Breast epithelium (tissue), 4 donors: ENCODE data around the gene NANOS2. TPM values are rescaled to one million over a fixed set of nuclear protein-coding genes. Genes with fewer than 3 reads are reported as not detected.

Source experiments
- DNase-seq, 2 donors: peaks; one replicate each; pipeline ENCODE4 v3.0.0-alpha.2; 2019; ENCODE audit warnings: low spot score in 2 of 2
- H3K27ac ChIP-seq, 2 donors: fragments of 200-600 bp; sonication (generic) in 1 of 2; one replicate each; pipeline ENCODE4 v1.5.1; 2016 to 2019; ENCODE audit warnings: mild to moderate bottlenecking in 1 of 2
- H3K27me3 ChIP-seq, 2 donors: fragments of 200-600 bp; sonication (generic) in 1 of 2; one replicate each; pipeline versions ENCODE4 v1.5.1 to v1.6.0; 2017 to 2019; ENCODE audit warnings: control low read depth in 1 of 2, mild to moderate bottlenecking in 1 of 2
- H3K36me3 ChIP-seq: fragments of 200-600 bp; one replicate; pipeline ENCODE4 v1.5.1; 2019
- H3K4me1 ChIP-seq, 2 donors: fragments of 200-600 bp; sonication (generic); one replicate each; pipeline ENCODE4 v1.5.1; 2016 to 2019; ENCODE audit warnings: control low read depth in 1 of 2
- H3K4me3 ChIP-seq, 3 donors: fragments of 200-600 bp; sonication (generic); 1 replicate in 2 of 3; 2 replicates in 1 of 3; pipeline ENCODE4 v1.5.1; 2016 to 2019; ENCODE audit warnings: mild to moderate bottlenecking in 3 of 3, moderate library complexity in 2 of 3
- H3K9me3 ChIP-seq, 2 donors: fragments of 200-600 bp; sonication (generic) in 1 of 2; one replicate each; pipeline ENCODE4 v1.5.1; 2016 to 2019; ENCODE audit warnings: control low read depth in 1 of 2
- POLR2A ChIP-seq: fragments of 450-650 bp; IDR thresholded peaks from one replicate; pipeline ENCODE4 v1.6.1; 2016; ENCODE audit warnings: antibody characterized with exemption, mild to moderate bottlenecking, moderate library complexity
- POLR2AphosphoS5 ChIP-seq, 3 donors: sonication (generic); formaldehyde crosslinking; IDR thresholded peaks; one replicate each; pipeline ENCODE4 v1.6.1; 2017; ENCODE audit warnings: antibody characterized with exemption in 3 of 3
- intact Hi-C: fragments of 100-400 bp; cut with DNase I; formaldehyde crosslinking; loops from one replicate; pipeline ENCODE4 v1.15.1; 2023; ENCODE audit warnings: low total_unique reads
- total RNA-seq, 3 donors: library from RNA; depleted of rRNA; stranded (reverse); fragments of >200 nt; gene quantifications; one replicate each; pipeline ENCODE4 v1.1.0, GENCODE V29; 2016
- TF ChIP-seq, protein P1 (sequence below), 3 donors: fragments of 450-650 bp; IDR thresholded peaks; one replicate each; pipeline ENCODE4 v1.5.1; 2016 to 2017; ENCODE audit warnings: antibody characterized with exemption in 3 of 3, mild to moderate bottlenecking in 3 of 3, moderate library complexity in 3 of 3

Gene NANOS2
- total RNA-seq, 3 donors from 2014 or later = not detected

DNA sequence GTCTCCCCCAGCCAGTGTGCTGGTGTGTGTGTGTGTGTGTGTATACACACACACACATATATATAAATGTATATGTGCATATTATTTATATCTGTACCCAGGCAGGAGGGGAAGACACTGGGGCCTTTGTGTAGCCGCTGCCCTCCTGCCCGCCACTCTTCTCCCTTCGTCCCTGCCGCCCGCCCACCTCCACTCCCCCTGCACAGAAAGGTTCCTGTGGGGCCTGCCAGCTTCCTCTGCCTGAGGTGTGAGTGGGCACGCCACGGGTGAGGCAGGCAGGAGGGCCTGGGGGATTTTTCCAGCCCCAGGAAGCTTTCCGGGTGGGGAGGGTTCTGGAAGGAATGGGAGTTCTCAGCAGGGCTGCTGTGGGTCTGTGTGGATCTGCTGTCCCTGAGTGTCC lies 35.5 kb downstream of the NANOS2 start:
- H3K9me3 ChIP-seq = no peaks in the 10 kb centered on the region
- no peaks in the 10 kb centered on the region for H3K27me3 ChIP-seq
- TF ChIP-seq, protein P1, sequence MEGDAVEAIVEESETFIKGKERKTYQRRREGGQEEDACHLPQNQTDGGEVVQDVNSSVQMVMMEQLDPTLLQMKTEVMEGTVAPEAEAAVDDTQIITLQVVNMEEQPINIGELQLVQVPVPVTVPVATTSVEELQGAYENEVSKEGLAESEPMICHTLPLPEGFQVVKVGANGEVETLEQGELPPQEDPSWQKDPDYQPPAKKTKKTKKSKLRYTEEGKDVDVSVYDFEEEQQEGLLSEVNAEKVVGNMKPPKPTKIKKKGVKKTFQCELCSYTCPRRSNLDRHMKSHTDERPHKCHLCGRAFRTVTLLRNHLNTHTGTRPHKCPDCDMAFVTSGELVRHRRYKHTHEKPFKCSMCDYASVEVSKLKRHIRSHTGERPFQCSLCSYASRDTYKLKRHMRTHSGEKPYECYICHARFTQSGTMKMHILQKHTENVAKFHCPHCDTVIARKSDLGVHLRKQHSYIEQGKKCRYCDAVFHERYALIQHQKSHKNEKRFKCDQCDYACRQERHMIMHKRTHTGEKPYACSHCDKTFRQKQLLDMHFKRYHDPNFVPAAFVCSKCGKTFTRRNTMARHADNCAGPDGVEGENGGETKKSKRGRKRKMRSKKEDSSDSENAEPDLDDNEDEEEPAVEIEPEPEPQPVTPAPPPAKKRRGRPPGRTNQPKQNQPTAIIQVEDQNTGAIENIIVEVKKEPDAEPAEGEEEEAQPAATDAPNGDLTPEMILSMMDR (IDR thresholded peaks at IDR 0.05) = no peak
- TF ChIP-seq POLR2A (no peak), POLR2AphosphoS5 (IDR thresholded peaks at IDR 0.05) (no peak)
- H3K4me1 ChIP-seq = peaks cover 15 to 20% of the 10 kb centered on the region in 2 donors
- no peak overlapping the region for H3K4me3 ChIP-seq
- peak; percentile 55 to 58 for DNase-seq
- H3K27ac ChIP-seq = peak overlapping the region; percentile 93 to 95
- intact Hi-C loops = no loop called here
- H3K36me3 ChIP-seq = no peaks in the 10 kb centered on the region

DNA sequence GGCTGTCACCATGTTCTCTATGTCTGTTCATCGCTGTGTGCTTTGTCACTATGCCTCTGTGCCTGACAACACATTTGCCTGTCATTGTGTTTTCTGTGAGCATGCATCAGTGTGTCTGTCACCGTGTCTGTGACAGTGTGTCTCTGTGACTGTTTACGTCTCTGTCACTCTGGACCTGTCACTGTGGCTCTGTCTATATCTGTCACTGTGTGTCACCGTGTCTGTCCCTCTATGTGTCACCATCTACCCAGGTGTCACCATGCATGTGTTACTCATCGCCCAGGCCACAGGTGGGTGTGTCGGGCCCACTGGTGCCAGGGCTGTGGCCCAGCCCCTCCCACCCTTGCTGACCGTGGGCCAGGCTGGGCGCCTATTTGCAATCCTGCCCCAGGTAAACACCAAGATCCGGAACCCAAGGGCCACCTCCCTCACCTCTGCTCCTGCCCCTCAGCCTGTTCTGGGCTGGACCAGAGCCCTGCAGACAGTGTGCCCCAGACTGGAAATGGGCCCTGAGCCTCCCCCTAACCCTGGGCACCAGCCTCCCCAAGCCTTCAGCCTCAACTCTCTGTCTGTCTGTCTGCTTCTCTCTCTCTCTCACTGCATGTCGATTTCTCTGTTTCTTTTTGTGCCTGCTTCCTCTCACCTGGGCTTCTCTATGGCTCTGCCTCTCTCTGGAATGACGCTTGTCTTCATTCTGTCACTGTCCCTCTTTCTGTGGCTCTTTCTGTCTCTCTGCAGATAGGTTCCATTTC lies 36.4 kb downstream of the NANOS2 start:
- Histone ChIP-seq H3K4me1 (peaks cover 10 to 14% of the 10 kb centered on the region in 2 donors), H3K27me3 (no peaks in the 10 kb centered on the region), H3K4me3 (no peak overlapping the region), H3K27ac (peak overlapping the region; percentile 93 to 95), H3K9me3 (no peaks in the 10 kb centered on the region), H3K36me3 (no peaks in the 10 kb centered on the region)
- no peak for TF ChIP-seq POLR2A
- TF ChIP-seq, protein P1 (IDR thresholded peaks at IDR 0.05) = no peak
- no peak for TF ChIP-seq POLR2AphosphoS5 (IDR thresholded peaks at IDR 0.05)
- intact Hi-C loops = no loop called here
- DNase-seq = peak; percentile 82 to 83

DNA sequence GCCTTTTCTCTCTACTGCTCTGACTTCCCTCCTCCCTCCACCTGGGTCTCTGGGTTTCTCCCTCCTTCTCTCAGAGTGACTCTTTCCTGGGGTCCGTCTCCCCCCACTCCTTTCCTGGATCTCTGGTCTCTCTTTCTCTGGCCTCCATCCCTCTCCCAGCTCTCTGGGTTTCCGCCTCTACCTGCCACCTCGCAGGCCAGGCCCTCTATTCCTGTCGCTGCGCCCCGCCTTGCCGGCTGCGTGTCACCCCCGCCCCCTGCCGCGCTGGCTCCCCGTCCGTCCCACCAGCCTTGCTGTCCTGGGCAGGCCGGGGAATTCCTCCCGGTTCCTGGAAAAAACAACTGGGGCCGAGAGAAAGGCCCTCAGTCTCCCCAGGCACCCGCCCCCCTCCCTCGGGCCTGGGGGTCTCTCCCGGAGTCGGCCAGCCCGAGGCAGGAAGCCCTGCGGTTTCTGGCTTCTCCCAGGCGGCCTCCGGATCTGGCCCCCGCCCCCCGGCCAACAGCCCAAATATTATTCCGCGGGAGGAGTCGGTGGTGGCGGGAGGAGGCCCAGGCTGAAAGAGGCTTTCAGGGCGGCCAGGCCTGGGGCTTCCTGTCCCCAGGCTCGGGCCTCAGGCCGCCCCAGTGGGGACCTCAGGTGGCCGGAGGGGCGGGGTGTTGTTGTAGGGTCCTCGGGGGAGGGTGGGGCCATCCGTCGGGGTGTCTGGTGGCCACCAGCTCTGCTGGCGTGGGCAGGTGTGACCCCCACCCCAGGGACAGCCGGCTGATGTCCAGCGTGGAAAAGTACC lies 38.0 kb downstream of the NANOS2 start:
- H3K27me3 ChIP-seq = no peaks in the 10 kb centered on the region
- H3K9me3 ChIP-seq = no peaks in the 10 kb centered on the region
- peak; percentile 58 to 72 for DNase-seq
- peak overlapping the region; percentile 30 to 59 (median 43) for H3K4me3 ChIP-seq
- H3K36me3 ChIP-seq = no peaks in the 10 kb centered on the region
- intact Hi-C loops = no loop called here
- TF ChIP-seq POLR2AphosphoS5 (IDR thresholded peaks at IDR 0.05) (peak in 1 of 3 donors; percentile 25), POLR2A (no peak)
- H3K4me1 ChIP-seq = peaks cover 5 to 14% of the 10 kb centered on the region in 2 donors
- H3K27ac ChIP-seq = peak overlapping the region; percentile 93 to 95

DNA sequence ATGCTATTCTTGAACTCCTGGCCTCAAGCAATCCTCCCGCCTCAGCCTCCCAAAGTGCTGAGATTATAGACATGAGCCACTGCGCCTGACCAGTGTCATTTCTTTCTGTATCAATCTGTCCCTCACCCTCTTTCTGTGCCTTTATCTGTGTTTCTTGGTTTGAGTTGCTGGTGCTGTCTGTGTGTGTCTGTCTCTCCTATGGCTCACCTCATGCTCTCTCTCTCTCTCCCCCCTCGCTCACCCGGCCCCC lies 38.5 kb downstream of the NANOS2 start:
- peaks cover 5 to 14% of the 10 kb centered on the region in 2 donors for H3K4me1 ChIP-seq
- TF ChIP-seq POLR2AphosphoS5 (IDR thresholded peaks at IDR 0.05) (no peak), POLR2A (no peak)
- TF ChIP-seq, protein P1 (IDR thresholded peaks at IDR 0.05) = no peak
- no peaks in the 10 kb centered on the region for H3K9me3 ChIP-seq
- peak overlapping the region; percentile 93 to 95 for H3K27ac ChIP-seq
- no peaks in the 10 kb centered on the region for H3K36me3 ChIP-seq
- intact Hi-C loops = no loop called here
- no peak for DNase-seq
- H3K27me3 ChIP-seq = no peaks in the 10 kb centered on the region
- H3K4me3 ChIP-seq = peak overlapping the region in 2 of 3 donors; percentile 43 to 59

DNA sequence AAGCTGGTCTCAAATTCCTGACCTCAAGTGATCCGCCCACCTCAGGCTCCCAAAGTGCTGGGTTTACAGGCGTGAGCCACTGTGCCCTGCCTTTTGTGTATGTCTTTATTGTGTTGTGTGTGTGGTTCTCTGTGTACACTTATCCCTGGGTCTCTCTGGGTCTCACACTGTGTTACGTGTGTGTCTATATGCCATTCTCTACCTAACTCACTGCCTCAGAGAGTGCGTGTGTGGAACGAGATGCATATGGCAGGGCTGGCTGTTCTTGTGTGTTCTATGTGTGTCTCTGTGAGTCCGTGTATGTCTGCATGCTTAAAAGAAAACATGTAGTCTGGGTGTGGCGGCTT lies 40.0 kb downstream of the NANOS2 start:
- Histone ChIP-seq H3K36me3 (no peaks in the 10 kb centered on the region), H3K4me3 (no peak overlapping the region), H3K27ac (no peak overlapping the region), H3K27me3 (no peaks in the 10 kb centered on the region), H3K4me1 (peaks cover 5 to 14% of the 10 kb centered on the region in 2 donors), H3K9me3 (no peaks in the 10 kb centered on the region)
- no peak for DNase-seq
- TF ChIP-seq, protein P1 (IDR thresholded peaks at IDR 0.05) = no peak
- TF ChIP-seq POLR2A = no peak
- TF ChIP-seq POLR2AphosphoS5 (IDR thresholded peaks at IDR 0.05) = no peak
- intact Hi-C loops = no loop called here
